HG02588 (cell line): ENCODE measurements around the gene TSSC4.

ENCODE experiments used
- ATAC-seq: cut with Tn5 transposase; IDR thresholded peaks from one replicate; pipeline ENCODE4 v1.9.1; 2021; ENCODE audit warnings: mild to moderate bottlenecking, moderate library complexity; ENCODE audit not compliant: unreplicated experiment

The TSSC4 gene

DNA sequence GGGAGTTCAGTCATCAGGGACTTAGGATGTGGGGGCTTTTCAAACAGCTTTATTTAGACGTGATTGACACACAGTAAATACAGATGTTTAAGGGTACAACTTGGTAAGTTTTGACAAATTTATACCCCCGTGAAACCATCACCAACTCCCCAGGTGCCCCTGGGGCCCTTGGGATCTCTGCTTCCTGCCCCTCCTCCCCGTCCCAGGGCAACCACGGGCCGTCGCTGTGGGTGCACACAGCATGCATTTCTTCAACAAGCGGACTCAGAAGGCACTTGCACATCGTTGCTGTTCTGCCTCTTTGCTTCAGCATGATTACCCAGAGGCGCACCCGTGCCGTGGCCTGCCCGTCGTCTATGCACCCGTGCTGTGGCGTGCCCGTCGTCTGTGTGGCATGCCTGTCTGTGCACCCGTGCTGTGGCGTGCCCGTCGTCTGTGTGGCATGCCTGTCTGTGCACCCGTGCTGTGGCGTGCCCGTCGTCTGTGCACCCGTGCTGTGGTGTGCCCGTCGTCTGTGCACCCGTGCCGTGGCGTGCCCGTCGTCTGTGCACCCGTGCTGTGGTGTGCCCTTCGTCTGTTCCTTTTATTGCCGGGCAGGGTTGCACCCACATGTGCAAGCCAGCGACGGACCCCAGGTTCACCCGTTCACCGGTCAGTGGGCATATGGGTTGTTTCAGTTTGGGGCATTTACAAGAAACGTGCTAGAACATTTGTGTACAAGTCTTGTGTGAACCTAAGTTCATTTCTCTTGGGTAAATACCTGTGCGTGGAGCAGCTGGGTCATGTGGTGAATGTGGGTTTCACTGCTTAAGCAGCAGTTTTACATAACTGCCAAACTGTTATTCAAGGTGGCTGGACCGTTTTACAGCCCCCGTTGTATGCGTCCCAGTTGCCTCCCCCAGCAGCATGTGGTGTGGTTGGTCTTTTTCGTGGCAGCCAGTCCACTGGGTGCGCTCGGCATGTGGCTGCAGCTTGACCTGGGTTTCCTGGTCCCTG, 15.1 kb upstream of the TSSC4 start:
- peak; percentile 30 for ATAC-seq

DNA sequence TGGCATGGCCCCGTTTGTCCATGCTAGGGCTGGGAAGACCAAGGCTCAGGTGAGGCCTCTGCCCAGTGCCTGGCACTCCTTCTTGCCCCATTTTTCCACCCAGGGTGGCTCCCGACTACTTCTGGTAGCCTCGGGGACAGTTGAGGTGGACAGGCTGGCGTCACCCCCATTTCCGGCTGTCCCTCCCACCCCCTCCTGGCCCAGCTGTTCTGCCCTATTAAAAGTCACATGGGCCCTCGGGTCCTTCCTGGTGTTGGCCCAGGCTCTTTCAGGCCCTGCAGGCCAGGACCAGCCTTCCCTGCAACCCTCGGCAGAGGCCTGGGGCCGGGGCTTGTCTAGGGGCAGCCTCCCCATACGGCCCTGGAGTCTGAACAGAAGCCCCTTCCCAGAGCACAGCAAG, 14.0 kb upstream of the TSSC4 start:
- no peak for ATAC-seq

DNA sequence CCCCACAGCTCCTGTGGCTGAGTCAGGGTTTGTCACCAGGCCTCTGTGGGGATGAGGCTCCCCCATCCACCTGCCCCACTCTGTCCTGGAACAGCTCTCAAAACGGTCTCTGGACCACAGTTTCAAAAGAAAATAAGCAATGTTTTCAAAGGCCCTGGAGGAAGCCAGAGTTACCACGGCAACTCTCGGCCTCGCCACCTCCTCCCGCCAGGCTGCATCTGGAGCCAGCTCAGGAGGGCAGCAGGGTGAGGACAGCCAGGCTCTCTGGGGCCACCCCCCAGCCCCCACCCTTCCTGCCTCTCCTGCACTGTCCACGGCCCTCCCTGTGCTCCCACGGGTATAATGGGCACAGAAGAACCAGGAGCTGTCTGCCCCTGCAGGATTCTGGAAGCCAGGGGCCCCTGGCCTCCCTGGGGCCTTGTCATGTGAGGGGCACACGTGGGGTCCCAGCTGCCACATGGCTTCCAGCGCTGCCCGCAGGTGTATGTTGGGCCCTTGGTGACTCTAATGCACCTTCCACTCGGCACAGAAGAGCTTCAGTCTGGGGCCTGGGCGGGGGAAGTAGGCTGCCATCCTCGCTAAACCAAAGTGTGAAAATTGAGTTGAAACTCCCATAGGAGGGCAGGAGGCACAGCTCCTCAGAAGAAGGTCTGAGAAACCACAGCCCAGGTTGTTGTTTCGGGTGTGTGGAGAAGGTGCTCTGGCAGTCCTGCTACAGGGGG, 13.1 kb upstream of the TSSC4 start:
- ATAC-seq: no peak

DNA sequence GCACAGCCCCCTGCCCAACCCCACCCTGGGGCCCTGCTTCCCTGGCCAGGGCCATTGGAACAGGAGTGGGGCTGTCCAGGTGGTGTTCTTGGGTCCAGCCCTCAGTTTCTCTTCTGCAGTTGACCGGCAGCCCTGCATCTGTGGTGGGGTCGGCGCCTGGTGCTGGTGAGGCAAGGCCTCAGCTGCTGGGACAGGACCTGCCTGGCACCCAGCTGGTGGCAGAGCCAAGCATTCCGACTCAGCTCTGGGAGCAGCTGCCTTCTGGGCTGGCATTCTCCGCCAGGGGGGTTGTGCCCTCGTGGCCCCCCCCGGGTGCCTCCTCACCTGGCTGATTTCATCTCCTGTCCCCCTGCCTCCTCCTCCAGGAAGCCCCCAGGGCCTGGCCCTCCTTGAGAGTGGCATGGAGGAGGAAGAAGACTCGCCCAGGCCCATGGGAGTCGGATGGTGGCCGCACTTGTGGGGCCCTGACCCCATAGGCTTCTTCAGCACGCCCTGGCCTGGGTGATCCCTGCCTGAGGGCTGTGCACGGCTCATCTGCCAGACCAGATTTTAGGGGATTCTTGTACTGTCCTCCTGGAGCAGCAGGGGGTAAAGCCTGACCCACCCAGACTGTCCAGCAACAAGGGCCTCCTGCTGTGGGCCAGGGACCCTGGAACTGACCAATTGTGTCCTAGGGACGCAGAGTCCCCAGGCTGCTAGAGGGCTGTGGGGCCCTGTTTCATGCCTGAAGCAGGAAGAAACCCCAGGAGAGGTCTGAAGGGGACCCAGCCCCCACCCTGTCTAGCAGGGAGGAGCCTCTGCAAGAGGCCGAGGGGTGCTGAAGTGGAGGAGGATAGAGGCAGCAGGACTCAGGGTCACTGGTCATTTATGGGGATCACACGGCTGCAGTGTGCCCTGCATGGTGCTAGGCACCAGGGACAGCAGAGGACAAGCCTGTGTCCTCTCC, 11.8 kb upstream of the TSSC4 start:
- ATAC-seq: no peak

DNA sequence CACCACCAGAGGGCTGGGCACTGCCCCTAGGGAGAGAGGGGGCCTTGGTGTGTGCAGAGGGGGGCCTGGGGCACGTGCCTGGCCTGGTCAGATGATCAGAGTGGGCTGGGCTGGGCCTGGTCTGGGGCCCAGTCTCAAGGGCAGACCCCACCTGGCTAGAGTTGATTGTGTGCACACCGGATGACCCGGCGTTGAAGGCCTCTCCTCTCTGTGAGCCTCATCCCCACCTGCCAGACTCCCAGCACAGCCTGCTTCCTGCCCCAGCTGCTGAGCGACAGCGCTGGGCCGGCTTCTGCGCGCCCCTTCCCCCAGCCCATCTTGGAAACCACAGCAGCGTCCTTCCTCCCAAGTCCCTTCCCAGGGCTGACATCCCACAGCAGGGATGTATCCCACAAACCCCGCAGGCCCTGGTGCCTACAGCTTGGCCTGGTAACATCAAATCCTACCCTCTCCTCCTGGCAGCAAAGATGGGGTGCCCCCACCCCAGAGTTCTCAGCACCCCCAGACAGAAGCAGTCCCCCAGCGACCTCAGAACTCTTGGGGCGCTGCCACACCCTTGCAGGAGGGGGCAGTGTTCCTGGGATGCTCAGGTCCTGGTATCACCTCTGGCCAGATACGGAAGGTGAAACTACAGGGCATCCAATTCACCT, 11.0 kb upstream of the TSSC4 start:
- no peak for ATAC-seq

DNA sequence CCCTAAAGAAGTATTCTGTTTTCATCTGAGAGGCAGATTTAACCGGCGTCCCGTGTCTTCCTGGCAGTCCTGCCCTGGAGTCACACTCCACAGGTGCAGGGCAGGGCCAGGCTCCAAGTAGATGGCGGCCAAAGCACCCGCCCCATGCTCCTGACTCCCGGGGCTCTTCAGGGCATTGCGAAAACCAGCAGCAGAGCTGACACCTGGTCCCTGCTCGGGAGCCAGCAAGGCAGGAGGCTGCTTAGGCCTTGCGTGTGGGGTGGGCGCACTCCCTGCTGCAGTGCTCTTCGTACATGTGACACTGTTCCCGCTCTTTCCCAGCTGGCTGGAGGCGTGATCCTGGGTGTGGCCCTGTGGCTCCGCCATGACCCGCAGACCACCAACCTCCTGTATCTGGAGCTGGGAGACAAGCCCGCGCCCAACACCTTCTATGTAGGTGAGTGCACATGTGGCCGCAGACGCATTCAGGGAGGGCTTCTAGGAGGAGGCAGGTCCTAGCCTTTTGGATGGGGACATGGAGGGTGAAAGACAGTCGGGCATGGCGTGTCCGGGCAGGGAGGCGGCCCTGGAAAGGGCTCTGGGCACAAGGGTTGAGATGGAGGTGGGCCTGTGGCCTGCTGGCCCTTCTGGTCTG, 10.3 kb upstream of the TSSC4 start:
- ATAC-seq: no peak

DNA sequence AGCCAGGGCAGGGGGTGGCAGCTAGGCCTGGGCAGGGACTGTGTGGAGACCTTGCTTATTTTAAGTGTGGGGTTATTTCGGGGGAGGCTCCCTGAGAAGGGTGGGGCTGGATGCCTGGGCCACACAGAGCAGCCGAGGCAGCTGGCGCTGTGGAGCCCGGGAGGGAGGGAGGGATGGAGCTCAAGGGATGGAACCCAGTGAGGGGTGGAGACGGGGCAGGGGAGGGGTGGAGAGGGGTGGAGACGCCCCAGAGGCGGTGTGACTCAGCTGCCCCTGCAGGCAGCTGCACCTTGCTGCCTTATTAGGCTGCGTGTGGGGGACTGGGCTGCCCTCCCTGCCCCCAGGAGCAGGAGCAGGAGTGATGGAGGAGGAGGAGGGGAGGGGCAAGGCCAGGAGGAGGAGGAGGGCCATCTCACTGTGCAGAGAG, 9.8 kb upstream of the TSSC4 start:
- ATAC-seq: no peak

DNA sequence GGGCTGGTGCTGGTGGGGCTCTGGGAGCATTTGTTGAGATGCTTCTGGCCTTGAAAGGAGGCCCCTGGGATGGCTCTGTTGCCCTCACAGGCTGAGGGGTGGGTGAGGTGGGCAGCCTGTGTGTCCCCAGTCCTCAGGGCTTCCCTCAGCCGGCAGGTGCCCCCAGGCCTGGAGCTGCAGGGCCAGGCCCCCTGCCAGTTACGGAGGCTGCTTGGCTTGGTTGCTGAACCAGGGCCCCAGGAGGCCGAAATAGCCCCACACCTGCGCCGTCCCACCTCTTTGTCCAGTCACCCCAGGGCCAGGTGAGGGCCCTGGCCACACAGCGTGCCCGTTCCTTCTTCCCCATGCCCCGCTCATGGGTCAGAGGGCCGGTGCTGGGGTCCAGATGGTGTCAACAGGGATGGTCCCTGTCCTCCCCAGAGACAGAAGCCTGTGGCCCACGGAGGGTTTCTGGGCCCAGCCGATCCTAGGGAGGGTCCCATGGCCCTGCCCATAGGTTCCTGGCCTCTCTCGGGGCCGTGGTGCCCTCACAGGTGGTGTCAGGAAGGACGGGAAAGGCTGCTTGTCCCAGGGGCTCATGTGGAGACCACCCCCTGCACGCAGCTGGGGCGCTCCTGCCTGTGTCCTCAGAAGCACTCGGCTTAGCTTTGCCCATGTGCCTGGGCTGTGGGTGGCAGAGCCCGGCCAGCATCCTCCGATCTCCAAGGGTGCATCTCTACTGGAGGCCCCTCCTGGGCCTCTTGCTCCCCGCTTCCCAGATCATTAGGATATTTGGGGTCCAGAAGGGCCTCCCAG, 9.2 kb upstream of the TSSC4 start:
- ATAC-seq: no peak

- no peak for ATAC-seq
Measured at GRCh38 chr11:2392241-2392959, 8.2 kb upstream of the TSSC4 start.

DNA sequence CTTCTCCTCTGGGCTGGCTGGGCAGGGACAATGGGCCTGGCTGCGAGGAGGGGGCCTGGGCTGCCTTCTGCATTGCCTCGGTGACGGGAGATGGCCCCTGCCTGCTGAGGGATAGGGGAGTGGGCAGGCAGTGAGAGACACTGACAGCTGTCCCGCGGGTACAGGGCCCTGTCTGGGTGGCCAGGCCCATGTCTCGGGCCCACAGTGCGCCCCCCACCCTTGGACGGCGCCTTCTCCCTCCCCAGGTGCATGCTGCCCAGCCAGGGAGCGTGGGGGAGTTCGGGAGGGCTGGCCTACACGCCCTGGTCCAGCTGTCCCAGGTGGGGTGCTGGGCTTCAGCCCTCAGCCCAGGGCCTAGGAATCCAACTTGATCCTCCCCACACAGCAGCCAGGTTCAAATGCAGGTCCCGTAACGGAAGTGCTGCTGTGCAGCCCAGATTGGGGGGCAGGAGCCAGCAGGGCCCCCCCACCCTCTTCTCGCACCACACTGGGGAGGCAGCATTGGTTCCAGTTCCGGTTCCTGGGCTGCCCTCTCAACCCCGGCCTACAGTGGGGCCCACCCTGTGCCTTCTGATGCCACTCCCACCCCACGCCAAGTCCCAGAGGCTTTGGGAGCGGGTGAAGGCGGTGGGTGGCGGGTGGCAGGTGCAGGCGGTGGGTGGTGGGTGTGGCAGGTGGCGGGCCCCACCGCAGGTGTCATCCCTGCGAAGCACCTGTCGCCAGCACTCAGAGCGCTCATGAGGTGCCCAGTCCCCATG, 7.3 kb upstream of the TSSC4 start:
- ATAC-seq: no peak

- ATAC-seq: no peak
Measured at GRCh38 chr11:2393941-2394817, 6.4 kb upstream of the TSSC4 start.

- no peak for ATAC-seq
Measured at GRCh38 chr11:2394818-2395105, 5.8 kb upstream of the TSSC4 start.

DNA sequence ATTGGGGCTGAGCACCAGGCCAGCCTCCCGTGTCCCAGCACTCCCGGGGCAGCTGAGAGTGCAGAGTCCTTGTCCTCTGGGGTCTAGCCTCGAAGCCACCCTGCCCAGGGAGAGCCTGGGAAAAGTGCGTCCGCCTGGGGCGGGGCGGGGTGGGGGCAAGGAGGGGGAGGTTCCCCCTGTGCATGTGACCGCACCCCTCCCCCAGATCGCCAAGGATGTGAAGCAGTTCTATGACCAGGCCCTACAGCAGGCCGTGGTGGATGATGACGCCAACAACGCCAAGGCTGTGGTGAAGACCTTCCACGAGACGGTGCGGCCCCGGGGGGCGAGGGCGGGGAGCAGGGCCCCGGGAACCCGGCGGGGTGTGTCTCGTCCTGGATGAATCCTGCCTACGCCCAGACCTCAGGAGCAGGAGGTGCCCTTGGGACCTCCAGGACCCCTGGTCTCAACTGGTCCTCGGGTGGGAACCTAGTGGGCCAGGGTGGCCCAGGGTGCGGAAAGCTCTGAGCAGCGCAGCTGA, 5.3 kb upstream of the TSSC4 start:
- ATAC-seq: no peak

DNA sequence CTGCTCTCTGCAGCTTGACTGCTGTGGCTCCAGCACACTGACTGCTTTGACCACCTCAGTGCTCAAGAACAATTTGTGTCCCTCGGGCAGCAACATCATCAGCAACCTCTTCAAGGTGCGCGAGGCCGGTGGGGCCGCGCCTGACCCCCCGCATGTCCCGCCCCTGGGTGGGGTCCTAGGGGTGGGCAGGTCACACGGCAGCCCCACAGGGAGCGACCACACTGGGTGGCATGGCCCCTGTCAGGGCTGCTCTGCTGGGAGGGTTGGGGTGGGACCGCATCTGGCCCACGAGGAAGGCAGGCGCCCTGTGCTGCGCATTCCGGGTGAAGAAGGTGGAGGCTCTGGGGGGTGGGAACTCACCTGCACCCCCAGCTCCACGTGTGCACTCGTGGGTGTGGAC, 4.7 kb upstream of the TSSC4 start:
- ATAC-seq: no peak

DNA sequence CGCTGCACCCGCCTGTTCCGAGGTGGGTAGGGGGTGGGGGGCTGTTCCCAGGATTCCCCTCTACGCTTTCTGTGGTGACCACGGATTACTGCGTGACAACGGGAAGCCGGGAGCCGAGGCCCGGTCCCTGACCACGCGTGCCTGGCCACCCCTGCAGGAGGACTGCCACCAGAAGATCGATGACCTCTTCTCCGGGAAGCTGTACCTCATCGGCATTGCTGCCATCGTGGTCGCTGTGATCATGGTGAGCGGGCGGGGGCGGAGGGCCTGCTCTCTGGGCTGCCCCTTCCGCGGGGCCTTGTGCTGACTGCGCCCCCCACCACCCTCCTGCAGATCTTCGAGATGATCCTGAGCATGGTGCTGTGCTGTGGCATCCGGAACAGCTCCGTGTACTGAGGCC, 4.1 kb upstream of the TSSC4 start:
- no peak for ATAC-seq

GRCh38 chr11:2397005-2397404, 3.5 kb upstream of the TSSC4 start:
- no peak for ATAC-seq
